MV-4-11 (cell line): ENCODE data around the gene ALK.
"Not testable (repeated sequence)": the region's sequence is repeated elsewhere in the genome, so short reads cannot be mapped to it uniquely, and the experiment has no call there.

Experiments used
- DNase-seq: peaks from one replicate; lab custom pipeline; 2025; lab: John Stamatoyannopoulos, UW

Gene ALK

DNA sequence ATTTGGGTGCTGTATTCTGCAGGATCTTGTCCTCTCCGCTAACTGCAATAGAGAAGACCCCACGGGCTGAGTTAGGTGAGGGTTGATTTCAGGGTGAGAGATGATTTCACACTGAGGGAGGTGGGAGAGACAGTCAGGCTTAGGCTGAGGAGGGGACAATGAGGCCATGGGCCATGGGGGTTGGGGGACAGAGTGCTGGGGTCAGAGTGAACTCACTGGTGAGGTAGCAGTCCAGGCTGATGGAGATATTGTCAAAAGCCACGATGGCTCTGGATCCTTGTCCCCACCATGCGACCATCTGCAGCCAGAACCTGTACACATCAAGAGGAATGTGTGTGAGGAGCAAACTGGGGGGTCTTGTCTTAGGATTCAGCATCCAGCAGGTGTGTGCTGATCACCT is 646.2 kb downstream of the ALK start:
- DNase-seq, result no peak

DNA sequence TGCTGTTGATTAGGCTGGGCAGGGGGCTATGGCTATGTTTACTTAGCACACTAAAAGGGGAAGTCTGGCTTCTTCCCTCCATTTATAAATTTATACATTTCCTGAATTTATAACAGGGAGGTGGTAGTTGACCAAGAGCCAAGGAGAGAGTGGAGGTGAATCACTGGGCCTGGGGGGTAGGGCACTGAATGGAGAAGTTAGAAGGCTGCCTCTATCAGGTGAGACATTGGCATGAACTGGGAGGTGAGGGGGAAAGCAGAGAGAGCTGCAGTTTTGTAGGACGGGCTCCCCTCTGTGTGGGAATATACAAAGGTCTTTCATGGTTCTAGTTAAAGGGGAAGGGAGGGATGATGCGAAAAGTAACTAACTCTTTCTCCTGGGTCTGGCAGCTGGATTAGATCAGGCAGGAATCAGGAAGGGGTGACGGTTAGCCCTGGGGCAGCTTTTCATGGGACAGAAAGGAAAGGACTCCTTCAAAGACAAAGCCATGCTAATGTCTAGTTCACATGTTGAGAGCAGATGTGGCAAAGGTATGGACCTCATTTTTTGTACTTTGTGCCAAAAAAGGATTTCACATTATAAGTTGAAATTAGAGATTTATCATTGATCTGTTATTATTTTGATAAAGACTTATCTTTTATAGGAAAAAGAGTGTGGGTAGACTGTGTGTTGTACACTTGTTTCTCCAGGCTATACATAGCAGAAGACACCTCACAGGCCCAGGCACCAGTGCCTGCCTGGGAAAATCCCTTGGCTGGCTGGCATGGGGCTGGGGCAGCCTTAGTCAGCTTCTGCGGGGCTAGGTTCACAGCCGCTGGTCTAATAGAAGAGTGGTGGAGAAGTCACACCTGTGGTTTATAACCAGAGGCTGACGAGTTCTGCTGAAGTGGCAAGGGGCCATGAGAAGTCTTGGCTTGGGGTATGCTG is 647.4 kb downstream of the ALK start:
- DNase-seq, result no peak

DNA sequence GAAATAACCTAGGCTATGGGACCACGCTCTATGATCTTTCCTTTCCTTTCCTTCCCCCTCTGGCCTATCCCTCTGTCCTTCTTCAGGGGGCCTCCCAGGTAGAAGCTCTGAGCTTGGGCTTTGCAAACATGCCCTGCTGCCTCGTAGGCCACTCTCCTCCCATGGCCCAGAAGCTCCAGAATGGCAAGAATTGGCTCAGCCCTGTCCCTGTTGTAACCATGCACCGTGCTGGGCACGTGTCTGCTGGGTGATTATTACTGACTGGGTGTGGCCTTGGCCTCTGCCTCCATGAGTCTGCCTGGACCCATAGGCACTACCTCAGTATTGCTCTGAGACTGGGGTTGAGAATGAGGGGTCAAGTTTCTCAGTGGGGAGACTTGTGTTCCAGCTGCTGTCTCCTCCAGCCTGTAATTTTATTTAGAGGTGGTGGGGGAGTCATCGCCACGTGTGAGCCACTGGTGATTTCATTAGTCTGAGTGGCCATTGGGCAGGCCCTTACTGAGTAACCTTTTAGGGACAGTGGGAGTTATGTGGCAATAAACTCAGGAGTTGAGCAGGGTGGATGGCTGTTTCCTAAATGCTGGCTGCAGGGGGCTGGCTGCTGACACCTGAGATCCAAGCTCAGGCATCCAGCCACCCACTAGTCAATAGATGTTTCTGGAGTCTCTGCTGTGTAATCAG is 648.2 kb downstream of the ALK start:
- no peak for DNase-seq

DNA sequence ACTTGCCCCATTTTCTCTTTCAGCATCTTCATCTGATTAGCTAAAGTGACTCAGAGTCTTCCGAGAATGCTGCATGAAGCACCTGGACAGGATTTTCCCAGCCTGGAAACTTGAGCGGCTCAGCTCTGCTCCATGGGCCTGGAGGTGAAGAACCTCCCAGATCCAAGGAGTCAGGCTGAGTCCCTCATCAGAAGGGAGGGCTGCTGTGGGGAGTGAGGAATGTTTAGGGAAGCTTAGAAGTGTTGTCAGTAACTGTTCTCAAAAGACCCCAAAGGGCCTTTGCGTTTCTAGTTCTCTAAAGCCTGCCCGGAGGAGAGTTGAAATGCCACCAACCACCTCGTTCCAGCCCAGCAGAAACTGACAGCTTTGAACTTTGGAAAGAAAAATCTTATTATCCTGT is 649.1 kb downstream of the ALK start:
- no peak for DNase-seq

DNA sequence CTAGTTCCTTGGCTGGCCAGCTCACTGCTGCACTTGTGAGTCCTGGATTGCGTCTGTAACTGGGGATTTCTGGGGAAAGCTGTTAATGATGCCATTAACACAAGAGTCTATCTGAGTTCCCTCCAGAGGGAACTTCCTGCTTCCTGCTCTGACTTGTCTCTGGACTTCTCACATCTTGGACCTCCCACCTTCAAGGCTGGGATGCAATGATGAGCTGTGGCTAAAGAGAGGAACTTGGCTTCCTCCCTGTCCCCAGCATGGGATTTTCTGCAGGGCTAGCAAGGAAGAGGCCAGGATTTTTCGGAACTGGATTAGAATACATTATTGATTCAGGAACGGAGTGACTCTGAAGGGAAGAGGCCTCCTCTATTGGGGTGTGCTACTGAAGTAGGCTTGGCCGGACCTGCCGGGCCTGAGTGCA is 650.7 kb downstream of the ALK start:
- no peak for DNase-seq

DNA sequence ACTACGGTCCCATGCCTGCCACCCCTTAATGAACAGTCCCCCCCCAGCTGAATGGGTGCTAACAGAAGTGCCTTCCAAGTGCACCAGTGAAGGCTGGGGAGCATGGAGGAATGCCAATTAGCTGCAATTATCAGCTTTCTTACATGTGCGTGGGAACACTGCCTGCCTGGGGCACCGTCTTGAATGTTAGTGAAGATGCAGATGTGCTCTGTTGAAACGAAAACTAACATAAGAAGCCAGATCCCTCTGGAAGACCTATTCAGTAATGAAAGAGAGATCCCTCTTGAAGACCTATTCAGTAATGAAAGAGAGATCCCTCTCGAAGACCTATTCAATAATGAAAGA is 651.6 kb downstream of the ALK start:
- no peak for DNase-seq

DNA sequence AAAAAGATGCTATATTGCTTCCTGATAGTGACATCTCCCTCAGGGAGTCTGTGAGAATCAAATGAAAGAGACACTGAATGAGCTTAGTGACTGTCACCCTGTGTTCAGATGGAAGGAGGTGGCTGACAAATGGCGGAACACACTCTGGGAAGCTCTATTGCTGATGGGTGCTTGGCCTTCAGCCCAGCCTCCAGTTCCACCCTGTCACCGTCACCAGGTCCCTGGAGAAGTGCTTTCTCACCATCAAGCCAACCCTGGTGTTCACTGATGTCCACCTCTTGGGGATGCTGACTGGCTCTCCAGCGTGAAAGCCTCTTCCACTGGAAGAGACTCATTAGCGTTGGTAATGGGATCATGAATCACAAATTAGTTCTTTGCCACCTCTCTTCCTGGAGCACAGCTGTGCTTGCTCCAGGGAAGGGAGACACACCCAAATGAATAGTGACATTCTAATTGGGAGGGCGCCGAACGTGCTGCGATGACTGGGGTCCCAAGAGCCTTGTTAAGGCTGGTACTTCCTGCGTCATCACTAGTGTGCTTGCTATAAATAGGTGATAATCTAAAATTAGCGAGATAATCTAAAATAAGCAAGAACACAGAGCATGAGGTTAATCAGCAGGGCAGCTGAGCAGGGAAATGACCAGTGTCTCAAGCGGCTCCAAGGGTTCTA is 652.2 kb downstream of the ALK start:
- DNase-seq, result no peak

DNA sequence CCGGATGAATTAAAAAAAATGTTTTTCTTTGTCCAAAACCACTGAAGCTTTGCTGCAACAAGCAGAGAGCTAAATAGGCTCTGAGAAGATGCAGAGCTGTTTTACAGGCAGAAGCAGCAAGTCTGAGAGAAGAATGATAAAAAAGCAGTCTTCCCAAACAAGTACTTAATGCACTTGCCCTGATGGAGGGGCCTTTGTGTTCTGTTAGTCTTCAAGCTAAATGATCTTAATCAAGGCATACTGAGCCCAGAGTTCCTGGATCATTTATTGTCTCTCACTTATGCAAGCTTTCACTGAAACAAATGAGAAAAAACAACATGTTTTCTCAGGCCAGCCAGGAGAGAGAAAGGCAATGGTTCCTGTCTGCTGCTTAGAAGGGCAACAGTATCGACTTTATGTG is 653.7 kb downstream of the ALK start:
- no peak for DNase-seq

DNA sequence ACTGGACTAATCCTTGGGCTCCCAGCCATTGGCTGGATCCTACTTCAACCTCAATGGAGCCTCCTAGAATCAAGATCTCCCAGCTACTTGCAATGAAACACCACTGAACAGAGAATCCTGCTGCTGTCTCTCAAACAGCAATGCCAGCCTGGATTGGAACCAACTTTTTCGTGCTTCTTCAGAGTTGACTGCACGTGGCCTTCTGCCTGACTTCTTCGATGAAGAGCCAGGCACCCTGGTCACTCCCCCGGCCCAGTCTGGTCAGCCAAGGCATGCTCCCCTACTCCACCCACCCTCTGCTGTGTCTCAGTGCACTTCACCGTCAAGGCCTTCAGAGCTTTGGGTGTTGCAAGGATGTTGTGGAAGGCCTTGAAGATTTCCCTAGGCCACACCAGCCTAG is 657.5 kb downstream of the ALK start:
- no peak for DNase-seq

DNA sequence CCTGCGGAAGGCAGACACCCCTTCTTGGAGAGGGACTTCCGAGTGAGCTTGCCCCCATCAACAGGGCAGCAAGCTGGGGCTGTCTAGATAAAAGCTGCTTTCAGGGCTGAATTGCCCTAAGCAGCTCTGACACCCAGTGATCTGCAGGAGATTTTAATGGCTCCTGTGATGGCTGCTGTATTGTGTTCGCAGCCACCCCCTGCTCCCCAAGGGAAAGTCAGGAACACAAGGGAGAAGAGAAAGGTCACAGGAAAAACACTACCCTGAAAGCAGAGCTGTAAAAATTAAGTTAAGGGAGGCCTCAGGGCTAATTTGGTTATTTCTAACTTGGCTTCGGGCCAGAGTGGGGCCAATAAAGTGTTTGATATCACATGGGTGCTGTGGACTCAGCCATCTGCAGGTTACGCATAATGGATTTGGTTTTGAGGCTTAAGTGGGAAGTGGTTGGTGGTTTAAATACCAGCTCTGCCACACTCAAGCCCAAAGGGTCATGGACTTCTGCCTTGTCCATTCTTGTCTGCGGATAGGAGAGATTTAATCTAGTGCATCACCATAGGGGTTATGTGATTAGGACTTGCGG is 658.6 kb downstream of the ALK start:
- peak; percentile 73 for DNase-seq

DNA sequence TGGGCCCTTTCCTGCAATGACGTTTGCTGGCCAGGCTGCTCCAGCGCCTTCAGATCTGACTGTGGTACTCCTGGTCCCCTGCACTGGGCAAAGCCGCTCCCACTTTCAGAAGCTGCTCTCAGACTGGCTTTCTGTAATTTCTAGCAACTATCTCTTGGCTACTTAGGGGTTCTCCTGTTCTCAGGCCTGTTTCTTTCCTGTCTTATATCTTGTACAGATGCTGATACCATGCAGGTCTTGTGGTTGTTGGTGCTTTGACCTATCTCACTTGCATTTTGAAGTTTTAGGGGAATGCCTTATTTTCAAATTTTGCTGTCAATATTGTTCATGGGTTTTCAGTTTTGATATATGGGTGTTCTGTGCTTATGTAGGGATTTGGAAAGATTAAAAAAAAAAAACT is 660.4 kb downstream of the ALK start:
- no peak for DNase-seq

DNA sequence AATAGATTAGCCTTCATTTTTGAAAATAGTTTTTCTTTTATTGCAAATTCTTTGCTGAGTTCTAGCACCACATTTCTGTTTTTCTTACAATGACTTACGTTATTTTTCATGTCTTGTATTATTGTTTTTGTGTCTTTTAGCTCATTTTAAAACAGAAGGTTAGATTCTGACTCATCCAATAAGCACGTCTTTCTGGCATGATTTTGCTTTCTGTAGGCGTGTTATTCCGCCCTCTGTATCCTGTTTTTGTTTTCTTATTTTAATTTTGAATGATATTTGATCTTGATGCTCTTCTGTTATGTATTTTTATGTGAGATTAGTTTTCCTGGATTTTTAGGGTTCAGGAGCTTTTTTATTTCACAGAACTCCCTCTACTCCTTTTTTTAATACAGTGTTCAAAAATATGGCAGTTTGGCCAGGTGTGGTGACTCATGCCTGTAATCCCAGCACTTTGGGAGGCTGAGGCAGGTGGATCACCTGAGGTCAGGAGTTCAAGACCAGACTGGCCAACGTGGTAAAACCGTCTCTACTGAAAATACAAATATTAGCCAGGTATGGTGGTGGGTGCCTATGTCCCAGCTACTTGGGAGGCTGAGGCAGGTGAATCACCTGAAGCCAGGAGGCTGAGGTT is 661.1 kb downstream of the ALK start:
- DNase-seq, result no peak

DNA sequence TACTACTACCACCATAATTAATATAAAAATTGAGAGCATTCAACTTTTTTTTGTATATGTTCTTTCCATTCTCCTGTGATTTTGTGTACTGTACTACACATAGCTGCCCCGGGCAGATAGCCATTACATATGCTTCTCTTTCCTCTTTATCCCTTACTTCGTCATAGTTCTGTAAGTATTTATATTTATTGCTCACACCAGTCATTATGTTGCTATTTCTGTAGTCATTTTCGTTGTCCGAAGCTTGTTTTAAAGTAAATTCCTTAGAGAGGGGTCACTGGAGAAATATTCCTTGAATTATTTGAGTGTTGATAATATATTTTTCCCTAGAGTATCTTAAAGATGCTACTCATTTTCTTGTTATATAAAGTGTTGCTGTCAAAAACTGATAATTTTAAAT is 662.2 kb downstream of the ALK start:
- DNase-seq, result no peak

DNA sequence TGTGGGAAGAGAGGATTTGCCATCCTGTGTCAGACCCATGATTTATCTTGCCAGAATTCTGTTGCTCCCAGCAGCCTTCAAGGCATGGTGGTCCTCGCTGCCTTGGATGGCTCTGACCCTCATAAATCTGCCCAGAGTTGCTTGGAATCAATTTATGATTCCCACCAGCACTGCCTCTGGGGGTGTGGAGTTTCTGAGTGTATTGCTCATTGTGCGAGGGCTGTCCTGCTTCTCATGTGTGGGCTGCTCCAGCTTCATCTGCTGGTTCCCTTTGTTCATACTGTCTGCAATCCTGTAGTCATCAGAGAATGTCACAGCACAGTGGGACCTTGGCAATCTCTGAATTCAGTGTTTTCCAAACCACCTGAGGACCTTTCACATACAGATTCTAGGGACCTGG is 666.4 kb downstream of the ALK start:
- DNase-seq, result no peak

DNA sequence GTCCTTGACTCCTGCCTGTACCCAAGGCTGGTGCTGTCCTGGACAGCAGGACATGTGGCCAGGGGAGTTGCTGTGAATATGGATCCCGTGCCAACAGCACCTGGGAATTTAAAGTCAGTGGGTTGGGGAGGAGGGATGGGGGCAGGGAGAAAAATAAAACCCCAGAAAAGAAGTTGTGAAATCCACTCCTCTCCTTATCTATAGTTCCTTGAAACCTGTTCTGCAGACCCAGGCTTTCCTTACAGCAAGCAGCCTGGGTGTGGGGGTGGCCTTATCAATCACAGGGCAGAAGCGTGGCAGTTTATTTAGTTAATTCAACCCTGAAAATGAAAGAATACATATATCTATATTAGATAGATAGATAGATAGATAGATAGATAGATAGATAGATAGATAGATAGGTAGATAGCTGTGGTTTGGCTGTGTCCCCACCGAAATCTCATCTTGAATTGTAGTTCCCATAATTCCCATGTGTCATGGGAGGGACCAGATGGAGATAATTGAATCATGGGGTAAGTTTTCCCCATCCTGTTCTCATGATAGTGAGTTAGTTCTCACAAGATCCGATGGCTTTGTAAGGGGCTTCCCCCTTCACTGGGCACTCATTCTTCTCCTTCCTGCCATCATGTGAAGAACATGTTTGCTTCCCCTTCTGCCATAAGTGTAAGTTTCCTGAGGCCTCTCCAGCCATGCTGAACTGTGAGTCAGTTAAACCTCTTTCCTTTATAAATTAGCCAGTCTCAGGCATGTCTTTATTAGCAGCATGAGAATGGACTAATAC is 667.7 kb downstream of the ALK start:
- not testable (repeated sequence) for DNase-seq

DNA sequence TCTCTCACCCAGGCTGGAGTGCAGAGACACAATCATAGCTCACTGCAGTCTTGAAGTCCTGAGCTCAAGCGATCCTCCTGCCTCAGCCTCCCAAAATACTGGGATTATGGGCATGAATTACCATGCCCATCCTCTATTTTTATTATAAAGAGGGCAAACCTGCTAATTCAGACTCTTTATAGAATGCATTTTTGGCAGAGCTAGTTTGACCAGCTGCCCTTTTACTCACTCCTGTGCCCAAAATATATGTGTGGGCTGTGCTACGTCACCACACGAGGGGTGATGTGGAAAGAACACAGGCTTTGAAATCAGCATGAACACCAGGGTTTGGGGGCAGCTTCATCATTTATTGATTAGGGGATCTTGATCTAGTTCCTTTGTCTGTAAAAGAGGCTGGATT is 668.4 kb downstream of the ALK start:
- DNase-seq, result no peak

DNA sequence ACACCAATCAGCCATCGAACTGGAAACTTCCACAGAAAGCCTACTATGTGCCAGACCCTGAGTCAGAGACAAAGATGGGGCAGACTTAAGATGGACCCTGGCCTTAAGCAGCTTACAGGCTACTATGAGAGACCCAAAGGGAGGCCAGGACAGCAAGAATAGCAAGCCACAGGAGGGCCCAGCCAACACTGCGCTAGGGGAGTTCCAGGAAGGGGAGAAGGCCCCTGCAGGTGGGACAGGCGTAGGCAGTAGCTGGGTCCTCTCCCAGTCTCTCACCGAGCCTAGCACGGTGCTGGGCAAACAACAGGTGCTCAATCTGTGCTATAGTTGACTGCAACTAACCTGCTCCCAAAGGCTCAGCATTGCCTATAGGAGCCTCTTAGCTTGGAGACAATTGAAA is 670.0 kb downstream of the ALK start:
- DNase-seq, result no peak

DNA sequence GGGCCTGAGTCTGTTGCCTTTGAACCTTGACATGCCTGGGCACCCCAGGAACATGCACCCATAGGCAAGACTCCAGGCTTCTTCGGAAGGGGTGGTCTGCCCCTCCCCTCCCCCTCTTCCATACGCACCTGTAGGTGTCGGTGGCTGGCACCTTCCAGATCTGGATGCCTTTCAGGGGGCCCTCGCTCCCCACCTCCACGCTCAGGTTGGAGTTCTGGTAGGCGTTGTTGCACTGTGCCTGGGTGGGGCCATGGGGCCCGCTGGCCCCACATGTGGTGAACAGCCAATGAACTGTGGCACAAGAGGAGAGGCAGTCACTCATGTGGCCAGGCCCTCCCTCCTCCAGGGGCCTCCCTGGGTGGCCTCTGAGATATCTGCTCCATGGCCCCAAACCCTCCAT is 670.4 kb downstream of the ALK start:
- no peak for DNase-seq

DNA sequence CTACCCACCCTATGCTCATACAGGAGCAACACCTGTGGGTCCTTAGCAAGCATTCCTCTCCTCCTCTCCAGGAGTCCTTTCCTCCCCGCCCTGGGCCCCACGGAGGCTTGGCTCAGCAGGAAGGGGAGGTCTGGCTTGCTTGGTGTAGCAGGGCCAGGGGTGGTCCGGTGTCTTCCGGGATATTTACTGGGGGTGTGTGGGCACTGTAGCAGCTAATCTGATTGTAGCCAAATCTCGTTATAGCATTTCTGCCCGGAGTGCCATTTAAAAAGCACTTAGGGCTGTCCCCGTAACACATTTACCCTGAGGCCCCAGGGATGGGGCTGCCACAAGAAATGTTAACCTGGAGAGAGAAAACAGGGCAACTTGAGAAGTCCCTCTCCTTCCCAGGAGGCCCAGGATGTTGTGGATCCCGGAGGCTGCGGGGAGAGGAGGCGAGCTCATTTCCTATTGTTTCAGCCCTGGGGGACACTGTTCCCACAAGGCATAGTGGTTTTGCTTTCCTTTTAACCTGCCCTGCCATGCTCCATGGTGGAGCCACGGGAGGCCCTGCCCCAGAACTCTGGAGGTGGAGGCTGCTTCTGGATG is 671.6 kb downstream of the ALK start:
- DNase-seq, result no peak

DNA sequence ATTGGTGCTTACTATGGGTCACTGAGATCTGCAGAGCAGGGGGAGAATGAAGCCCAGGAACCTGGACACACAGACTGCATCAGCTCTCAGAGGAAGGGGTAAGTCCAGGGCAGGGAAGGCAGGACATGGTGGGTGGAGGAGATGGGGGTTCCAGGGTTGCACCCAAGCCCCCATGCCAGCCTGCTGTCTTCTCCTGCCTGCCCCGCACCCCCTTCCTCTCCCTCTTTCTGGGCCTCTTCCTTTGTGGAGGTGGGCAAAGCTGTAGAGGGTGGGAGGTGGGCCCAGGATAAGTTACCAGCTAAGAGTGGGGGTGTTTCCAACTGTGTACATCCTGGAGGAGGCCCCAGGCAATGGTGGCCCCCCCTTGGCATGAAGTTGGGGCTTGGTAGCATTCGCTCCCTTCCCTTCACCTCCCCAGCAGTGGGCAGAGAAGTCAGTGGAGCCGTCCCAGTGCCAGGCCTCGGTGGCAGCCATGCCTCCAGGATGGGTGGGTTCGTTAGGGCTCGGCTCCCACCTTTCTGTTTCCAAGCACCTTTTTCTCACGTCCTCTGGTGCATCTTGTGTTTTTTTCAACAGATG is 674.0 kb downstream of the ALK start:
- no peak for DNase-seq
